Stomach (tissue), 4 donors: ENCODE data around the gene PSTPIP1.

Source experiments
- EP300 ChIP-seq: sonication (generic); formaldehyde crosslinking; IDR thresholded peaks from one replicate; pipeline ENCODE4 v1.6.1; 2017; ENCODE audit warnings: antibody characterized with exemption
- POLR2A ChIP-seq, 4 donors: fragments of 450-650 bp; IDR thresholded peaks; one replicate each; pipeline ENCODE4 v1.6.1; 2016; ENCODE audit warnings: antibody characterized with exemption in 4 of 4, control low read depth in 2 of 4, mild to moderate bottlenecking in 1 of 4, moderate library complexity in 1 of 4
- TF ChIP-seq, protein P1 (sequence below), 7 experiments: fragments of 450-650 bp in 4 of 7; fragments of 200-600 bp in 3 of 7; sonication (generic) in 3 of 7; IDR thresholded peaks; one replicate each; pipeline ENCODE4 v1.5.1; 2016 to 2019; ENCODE audit warnings: antibody characterized with exemption in 7 of 7, control low read depth in 2 of 7, mild to moderate bottlenecking in 1 of 7

GRCh38 chr15:77060546-77060945 lies 65.6 kb downstream of the PSTPIP1 start:
- TF ChIP-seq, protein P1, sequence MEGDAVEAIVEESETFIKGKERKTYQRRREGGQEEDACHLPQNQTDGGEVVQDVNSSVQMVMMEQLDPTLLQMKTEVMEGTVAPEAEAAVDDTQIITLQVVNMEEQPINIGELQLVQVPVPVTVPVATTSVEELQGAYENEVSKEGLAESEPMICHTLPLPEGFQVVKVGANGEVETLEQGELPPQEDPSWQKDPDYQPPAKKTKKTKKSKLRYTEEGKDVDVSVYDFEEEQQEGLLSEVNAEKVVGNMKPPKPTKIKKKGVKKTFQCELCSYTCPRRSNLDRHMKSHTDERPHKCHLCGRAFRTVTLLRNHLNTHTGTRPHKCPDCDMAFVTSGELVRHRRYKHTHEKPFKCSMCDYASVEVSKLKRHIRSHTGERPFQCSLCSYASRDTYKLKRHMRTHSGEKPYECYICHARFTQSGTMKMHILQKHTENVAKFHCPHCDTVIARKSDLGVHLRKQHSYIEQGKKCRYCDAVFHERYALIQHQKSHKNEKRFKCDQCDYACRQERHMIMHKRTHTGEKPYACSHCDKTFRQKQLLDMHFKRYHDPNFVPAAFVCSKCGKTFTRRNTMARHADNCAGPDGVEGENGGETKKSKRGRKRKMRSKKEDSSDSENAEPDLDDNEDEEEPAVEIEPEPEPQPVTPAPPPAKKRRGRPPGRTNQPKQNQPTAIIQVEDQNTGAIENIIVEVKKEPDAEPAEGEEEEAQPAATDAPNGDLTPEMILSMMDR (IDR thresholded peaks at IDR 0.05) = no peak
- TF ChIP-seq POLR2A (IDR thresholded peaks at IDR 0.05) = no peak
- no peak for TF ChIP-seq EP300
